Stomach (tissue), 4 donors: ENCODE data around the gene PSMB5.

Experiments used
- CTCF ChIP-seq, 7 experiments: fragments of 450-650 bp in 4 of 7; fragments of 200-600 bp in 3 of 7; sonication (generic) in 3 of 7; IDR thresholded peaks; one replicate each; pipeline ENCODE4 v1.5.1; 2016 to 2019; ENCODE audit warnings: antibody characterized with exemption in 7 of 7, control low read depth in 2 of 7, mild to moderate bottlenecking in 1 of 7
- EP300 ChIP-seq: sonication (generic); formaldehyde crosslinking; IDR thresholded peaks from one replicate; pipeline ENCODE4 v1.6.1; 2017; ENCODE audit warnings: antibody characterized with exemption
- POLR2AphosphoS5 ChIP-seq, 3 donors: sonication (generic); formaldehyde crosslinking; IDR thresholded peaks; one replicate each; pipeline ENCODE4 v1.6.1; 2016; ENCODE audit warnings: antibody characterized with exemption in 3 of 3

- TF ChIP-seq EP300 = no peak
- no peak for TF ChIP-seq CTCF (IDR thresholded peaks at IDR 0.05)
- no peak for TF ChIP-seq POLR2AphosphoS5 (IDR thresholded peaks at IDR 0.05)
These were observed 21.0 kb upstream of the PSMB5 start for GRCh38 chr14:23055621-23056144.
